ENCODE results near the gene ACOX1. TPM values are rescaled to one million over a fixed set of nuclear protein-coding genes. Genes with fewer than 3 reads are reported as not detected.

The ACOX1 gene
- total RNA-seq, 1 donor from 2014 or later: 53.0 TPM

DNA sequence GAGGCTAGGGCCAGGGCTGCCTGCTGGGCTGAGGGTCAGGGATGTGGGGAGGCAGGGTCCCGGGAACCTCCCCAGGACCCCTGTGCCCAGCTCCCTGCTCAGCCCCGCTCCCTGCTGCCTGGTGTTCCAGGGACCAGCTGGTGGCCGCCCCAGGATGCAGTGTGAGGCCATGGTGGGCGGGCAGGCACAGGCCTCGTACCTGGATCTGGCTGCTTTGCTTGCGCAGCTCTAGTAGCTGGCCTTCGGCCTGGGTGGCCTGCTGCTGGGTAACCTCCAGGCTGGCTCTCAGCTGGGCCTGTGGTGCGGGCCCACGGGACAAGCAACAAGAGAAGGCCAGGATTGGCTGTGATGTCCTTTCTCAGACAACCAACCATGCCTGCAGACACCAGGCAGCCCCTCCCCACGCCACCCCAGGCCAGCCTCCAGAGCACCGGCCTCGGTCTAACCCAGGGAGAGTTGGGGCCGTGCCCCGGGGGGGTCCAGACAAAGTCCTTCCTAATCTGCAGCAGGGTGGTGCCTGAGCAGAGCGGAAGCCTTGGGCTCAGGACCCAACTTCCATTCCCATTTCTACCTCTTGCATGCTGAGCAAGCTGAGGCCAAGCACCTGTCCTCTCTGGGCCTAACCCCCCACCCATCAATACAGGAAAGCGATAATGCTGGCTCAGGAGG is 86.3 kb downstream of the ACOX1 start:
- DNase-seq (ENCODE audit: low spot score): no peak

DNA sequence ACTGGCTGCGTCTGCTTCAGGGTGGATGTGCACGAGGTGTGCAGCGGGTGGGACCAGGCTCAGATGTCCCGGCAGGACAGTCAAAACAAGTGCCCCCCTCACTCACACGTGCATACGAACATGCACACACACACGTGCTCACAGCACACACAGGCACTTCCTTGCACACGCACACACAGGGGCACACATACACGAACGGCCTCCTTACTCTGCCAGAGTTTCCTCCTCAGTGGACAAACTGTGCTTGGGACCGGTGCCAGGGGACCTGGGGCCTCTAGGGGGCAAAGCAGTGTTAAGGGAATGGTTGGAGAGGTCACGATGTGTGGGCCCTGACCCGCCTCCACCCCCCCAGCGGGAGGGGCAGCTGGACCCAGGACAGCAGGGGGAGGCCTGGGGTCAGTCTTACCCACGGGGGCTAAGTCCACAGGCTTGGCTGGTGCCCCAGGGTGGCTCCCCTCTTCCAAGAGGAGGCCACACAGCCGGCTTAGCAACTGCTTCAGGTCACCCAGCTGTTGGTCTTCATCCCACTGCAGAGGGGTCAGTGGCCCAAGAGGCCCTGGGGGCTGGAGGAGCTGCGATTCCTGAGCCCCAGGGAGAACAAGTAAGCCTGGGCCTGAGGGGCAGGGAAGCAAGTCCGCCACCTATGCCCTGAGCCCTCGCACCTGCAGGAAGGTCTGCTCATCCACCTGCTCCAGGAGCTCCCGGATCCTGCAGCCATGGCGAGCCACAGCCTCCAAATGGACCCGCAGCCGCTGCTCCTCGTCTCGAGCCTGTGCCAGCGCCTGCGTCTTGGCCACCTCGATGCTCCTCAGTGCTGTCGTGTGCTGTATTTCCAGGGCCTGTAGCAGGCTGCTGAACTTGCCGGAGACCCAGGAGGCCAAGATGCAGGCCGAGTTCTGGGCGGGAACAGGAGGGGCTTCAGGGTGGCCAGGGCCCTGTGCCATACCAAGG is 87.1 kb downstream of the ACOX1 start:
- no peak for DNase-seq (ENCODE audit: low spot score)

Other genes with a start within 250 kb of the ACOX1 start
- 31.5 TPM for gene GALK1, start 214.0 kb downstream of the ACOX1 start, total RNA-seq (ENCODE audit: insufficient read depth, low replicate concordance)
- gene UNK, start 194.4 kb downstream of the ACOX1 start, total RNA-seq (ENCODE audit: insufficient read depth, low replicate concordance): 7.5 TPM
- 8.9 TPM for gene UNC13D, start 134.8 kb downstream of the ACOX1 start, total RNA-seq (ENCODE audit: insufficient read depth, low replicate concordance)
- gene WBP2, start 123.8 kb downstream of the ACOX1 start, total RNA-seq (ENCODE audit: insufficient read depth, low replicate concordance): 13.7 TPM
- gene TRIM47, start 100.6 kb downstream of the ACOX1 start, total RNA-seq (ENCODE audit: insufficient read depth, low replicate concordance): 18.8 TPM
- gene TRIM65, start 82.2 kb downstream of the ACOX1 start, total RNA-seq (ENCODE audit: insufficient read depth, low replicate concordance): 13.0 TPM
- 34.2 TPM for gene MRPL38, start 74.3 kb downstream of the ACOX1 start, total RNA-seq (ENCODE audit: insufficient read depth, low replicate concordance)
- gene FBF1, start 38.1 kb downstream of the ACOX1 start, total RNA-seq (ENCODE audit: insufficient read depth, low replicate concordance): 6.7 TPM
- not detected for gene TEN1, start 74 bp upstream of the ACOX1 start, total RNA-seq (ENCODE audit: insufficient read depth, low replicate concordance)
- not detected for gene CDK3, start 21.7 kb upstream of the ACOX1 start, total RNA-seq (ENCODE audit: insufficient read depth, low replicate concordance)
- 13.7 TPM for gene EVPL, start 48.1 kb upstream of the ACOX1 start, total RNA-seq (ENCODE audit: insufficient read depth, low replicate concordance)
- gene SRP68, start 93.4 kb upstream of the ACOX1 start, total RNA-seq (ENCODE audit: insufficient read depth, low replicate concordance): 18.3 TPM
- 6.7 TPM for gene GALR2, start 95.6 kb upstream of the ACOX1 start, total RNA-seq (ENCODE audit: insufficient read depth, low replicate concordance)
- 1.7 TPM for gene ZACN, start 100.0 kb upstream of the ACOX1 start, total RNA-seq (ENCODE audit: insufficient read depth, low replicate concordance)
- gene EXOC7, start 124.6 kb upstream of the ACOX1 start, total RNA-seq (ENCODE audit: insufficient read depth, low replicate concordance): 64.5 TPM
- gene FOXJ1, start 162.1 kb upstream of the ACOX1 start, total RNA-seq (ENCODE audit: insufficient read depth, low replicate concordance): 0.48 TPM